Activated T-helper 1 cell treated with anti-CD3 and anti-CD28 coated beads, Interleukin-12 subunit alpha, Interleukin-12 subunit beta, Interleukin-2, Interleukin-4 antibody, amounts not matched to agents 30 ng/mL and 10 ng/mL and 1 ng/mL, durations not matched to agents 14 hours and 24 hours and 36 hours (primary cell): ENCODE measurements around the gene EHD2. TPM values are rescaled to one million over a fixed set of nuclear protein-coding genes. Genes with fewer than 3 reads are reported as not detected.

Experiments used
- DNase-seq: peaks from one replicate; pipeline ENCODE4 v3.0.0; 2021; ENCODE audit warnings: low spot score
- H3K27ac Mint-ChIP-seq: one replicate; pipeline ENCODE4 v1.8.0; 2021; ENCODE audit warnings: mild to moderate bottlenecking, mixed read lengths
- H3K27me3 Mint-ChIP-seq: one replicate; pipeline ENCODE4 v1.8.0; 2022; ENCODE audit warnings: mild to moderate bottlenecking, moderate library complexity, mixed read lengths; ENCODE audit not compliant: insufficient read depth
- H3K36me3 Mint-ChIP-seq: one replicate; pipeline ENCODE4 v1.8.0; 2021; ENCODE audit warnings: low read depth, mixed read lengths
- H3K4me1 Mint-ChIP-seq: one replicate; pipeline ENCODE4 v1.8.0; 2021; ENCODE audit warnings: low read depth, mixed read lengths
- H3K4me3 Mint-ChIP-seq: one replicate; pipeline ENCODE4 v1.8.0; 2021; ENCODE audit warnings: mild to moderate bottlenecking, moderate library complexity, mixed read lengths
- H3K9me3 Mint-ChIP-seq: one replicate; pipeline ENCODE4 v1.8.0; 2021; ENCODE audit warnings: mixed read lengths
- intact Hi-C: fragments of 100-400 bp; cut with micrococcal nuclease; formaldehyde crosslinking; loops from one replicate; pipeline ENCODE4 v1.15.1; 2024
- total RNA-seq: library from RNA; stranded (reverse); gene quantifications from 2 replicates; pipeline ENCODE4 v1.2.3, GENCODE V29; 2022

Gene EHD2
- total RNA-seq, 1 donor from 2014 or later = 0.29 TPM

- intact Hi-C loops = no loop called here
- Mint-ChIP-seq H3K4me1 (peaks cover 19% of the 10 kb centered on the region), H3K27ac (peak overlapping the region; percentile 34), H3K9me3 (no peaks in the 10 kb centered on the region), H3K27me3 (no peaks in the 10 kb centered on the region), H3K36me3 (peaks cover 43% of the 10 kb centered on the region), H3K4me3 (no peak overlapping the region)
- no peak for DNase-seq
Measured at GRCh38 chr19:47750752-47751151, 37.5 kb downstream of the EHD2 start.

- Mint-ChIP-seq H3K9me3 (no peaks in the 10 kb centered on the region), H3K4me1 (peaks cover 14% of the 10 kb centered on the region), H3K27ac (no peak overlapping the region), H3K4me3 (no peak overlapping the region), H3K36me3 (peaks cover 47% of the 10 kb centered on the region), H3K27me3 (no peaks in the 10 kb centered on the region)
- intact Hi-C loops = no loop called here
- no peak for DNase-seq
Measured at GRCh38 chr19:47752440-47753211, 39.4 kb downstream of the EHD2 start.

GRCh38 chr19:47754206-47755064 is 41.2 kb downstream of the EHD2 start:
- Mint-ChIP-seq H3K36me3 (peaks cover 42% of the 10 kb centered on the region), H3K27ac (peak overlapping the region; percentile 34), H3K27me3 (no peaks in the 10 kb centered on the region), H3K9me3 (no peaks in the 10 kb centered on the region), H3K4me1 (peaks cover under 1% of the 10 kb centered on the region), H3K4me3 (no peak overlapping the region)
- DNase-seq = no peak
- intact Hi-C loops = no loop called here

GRCh38 chr19:47755065-47755761 is 42.0 kb downstream of the EHD2 start:
- Mint-ChIP-seq H3K27me3 (no peaks in the 10 kb centered on the region), H3K4me3 (no peak overlapping the region), H3K4me1 (no peaks in the 10 kb centered on the region), H3K27ac (no peak overlapping the region), H3K9me3 (no peaks in the 10 kb centered on the region), H3K36me3 (peaks cover 39% of the 10 kb centered on the region)
- intact Hi-C loops = no loop called here
- no peak for DNase-seq

GRCh38 chr19:47755762-47756626 is 42.8 kb downstream of the EHD2 start:
- H3K4me3 Mint-ChIP-seq = no peak overlapping the region
- no peak overlapping the region for H3K27ac Mint-ChIP-seq
- intact Hi-C loops = no loop called here
- peaks cover 36% of the 10 kb centered on the region for H3K36me3 Mint-ChIP-seq
- no peaks in the 10 kb centered on the region for H3K9me3 Mint-ChIP-seq
- H3K27me3 Mint-ChIP-seq = no peaks in the 10 kb centered on the region
- DNase-seq = no peak
- H3K4me1 Mint-ChIP-seq = no peaks in the 10 kb centered on the region

GRCh38 chr19:47756627-47756929 is 43.4 kb downstream of the EHD2 start:
- Mint-ChIP-seq H3K4me1 (no peaks in the 10 kb centered on the region), H3K36me3 (peaks cover 36% of the 10 kb centered on the region), H3K4me3 (no peak overlapping the region), H3K9me3 (no peaks in the 10 kb centered on the region), H3K27ac (no peak overlapping the region), H3K27me3 (no peaks in the 10 kb centered on the region)
- intact Hi-C loops = no loop called here
- DNase-seq = no peak

- no peak overlapping the region for H3K4me3 Mint-ChIP-seq
Measured at GRCh38 chr19:47756953-47757608, 43.9 kb downstream of the EHD2 start.

GRCh38 chr19:47757617-47758442 is 44.6 kb downstream of the EHD2 start:
- H3K27me3 Mint-ChIP-seq = no peaks in the 10 kb centered on the region
- intact Hi-C loops = no loop called here
- peaks cover 29% of the 10 kb centered on the region for H3K36me3 Mint-ChIP-seq
- H3K9me3 Mint-ChIP-seq = no peaks in the 10 kb centered on the region
- no peak overlapping the region for H3K27ac Mint-ChIP-seq
- no peaks in the 10 kb centered on the region for H3K4me1 Mint-ChIP-seq
- no peak for DNase-seq
- H3K4me3 Mint-ChIP-seq = no peak overlapping the region

More at GRCh38 chr19:47756953-47757608, 43.9 kb downstream of the EHD2 start:
- Mint-ChIP-seq H3K9me3 (no peaks in the 10 kb centered on the region), H3K4me1 (no peaks in the 10 kb centered on the region), H3K27me3 (no peaks in the 10 kb centered on the region), H3K36me3 (peaks cover 34% of the 10 kb centered on the region), H3K27ac (no peak overlapping the region)
- intact Hi-C loops = no loop called here
- DNase-seq = no peak

GRCh38 chr19:47758443-47758804 is 45.2 kb downstream of the EHD2 start:
- Mint-ChIP-seq H3K27me3 (no peaks in the 10 kb centered on the region), H3K36me3 (peaks cover 23% of the 10 kb centered on the region)

GRCh38 chr19:47760632-47760999 is 47.4 kb downstream of the EHD2 start:
- Mint-ChIP-seq H3K4me1 (no peaks in the 10 kb centered on the region), H3K4me3 (no peak overlapping the region), H3K36me3 (peaks cover 17% of the 10 kb centered on the region), H3K27ac (no peak overlapping the region), H3K9me3 (no peaks in the 10 kb centered on the region), H3K27me3 (no peaks in the 10 kb centered on the region)
- intact Hi-C loops = no loop called here
- no peak for DNase-seq

More at GRCh38 chr19:47758443-47758804, 45.2 kb downstream of the EHD2 start:
- H3K9me3 Mint-ChIP-seq = no peaks in the 10 kb centered on the region
- intact Hi-C loops = no loop called here
- no peak overlapping the region for H3K27ac Mint-ChIP-seq
- no peak for DNase-seq
- H3K4me1 Mint-ChIP-seq = no peaks in the 10 kb centered on the region
- no peak overlapping the region for H3K4me3 Mint-ChIP-seq

GRCh38 chr19:47761566-47761965 is 48.3 kb downstream of the EHD2 start:
- peak overlapping the region; percentile 12 for H3K27ac Mint-ChIP-seq
- no peaks in the 10 kb centered on the region for H3K4me1 Mint-ChIP-seq
- intact Hi-C loops = no loop called here
- H3K36me3 Mint-ChIP-seq = peaks cover 17% of the 10 kb centered on the region
- no peak overlapping the region for H3K4me3 Mint-ChIP-seq
- H3K9me3 Mint-ChIP-seq = no peaks in the 10 kb centered on the region
- H3K27me3 Mint-ChIP-seq = no peaks in the 10 kb centered on the region
- no peak for DNase-seq
